HepG2 (cell line): ENCODE results near the gene HS3ST5. TPM values are rescaled to one million over a fixed set of nuclear protein-coding genes. Genes with fewer than 3 reads are reported as not detected.

Experiments
- ARID3A ChIP-seq: IDR thresholded peaks from 2 replicates; pipeline ENCODE4 v1.6.1; 2012; ENCODE audit warnings: low read depth, low read length, improper control_type of control experiment
- ASH2L ChIP-seq: fragments of 300-600, 200-600 bp; sonication (generic); IDR thresholded peaks from 2 replicates; pipeline ENCODE4 v1.7.0; 2017; ENCODE audit warnings: low read depth, mild to moderate bottlenecking, moderate library complexity, mixed read lengths, low read length; ENCODE audit not compliant: insufficient read length
- EP300 ChIP-seq, 3 experiments: sonication (generic) in 1 of 3; formaldehyde crosslinking in 1 of 3; IDR thresholded peaks; 2 replicates each; pipeline versions ENCODE4 v1.5.1 to v1.6.1; 2011 to 2020; ENCODE audit warnings: low read depth in 2 of 3, low read length in 2 of 3, borderline replicate concordance in 1 of 3, improper control_type of control experiment in 1 of 3, mild to moderate bottlenecking in 1 of 3, missing genetic modification reagents in 1 of 3, moderate library complexity in 1 of 3
- GATAD2A ChIP-seq: IDR thresholded peaks from 2 replicates; pipeline ENCODE4 v1.6.1; 2016
- GPN1 ChIP-seq: sonication (generic); formaldehyde crosslinking; IDR thresholded peaks from 2 replicates; pipeline ENCODE4 v1.5.1; 2020; ENCODE audit warnings: missing genetic modification reagents, borderline replicate concordance
- HNF1A ChIP-seq, 2 experiments: sonication (generic) in 1 of 2; formaldehyde crosslinking in 1 of 2; IDR thresholded peaks; 2 replicates each; pipeline versions ENCODE4 v1.4.0 to v1.6.1; 2016 to 2020; ENCODE audit warnings: borderline replicate concordance in 1 of 2, low read depth in 1 of 2, mild to moderate bottlenecking in 1 of 2, missing genetic modification reagents in 1 of 2
- ISL2 ChIP-seq: sonication (generic); formaldehyde crosslinking; IDR thresholded peaks from 2 replicates; pipeline ENCODE4 v1.5.0; 2020; ENCODE audit warnings: missing genetic modification reagents
- MED1 ChIP-seq: sonication (generic); formaldehyde crosslinking; IDR thresholded peaks from 2 replicates; pipeline ENCODE4 v1.4.0; 2020; ENCODE audit warnings: missing genetic modification reagents
- MIXL1 ChIP-seq: IDR thresholded peaks from 2 replicates; pipeline ENCODE4 v1.6.1; 2016
- PAXIP1 ChIP-seq: sonication (generic); formaldehyde crosslinking; conservative IDR thresholded peaks from 2 replicates; pipeline ENCODE4 v1.4.0; 2020; ENCODE audit warnings: mild to moderate bottlenecking, missing genetic modification reagents, moderate library complexity
- SMAD9 ChIP-seq: sonication (generic); formaldehyde crosslinking; IDR thresholded peaks from 2 replicates; pipeline ENCODE4 v1.5.1; 2020; ENCODE audit warnings: mild to moderate bottlenecking, missing genetic modification reagents
- ZBTB26 ChIP-seq: IDR thresholded peaks from 2 replicates; pipeline ENCODE4 v1.6.1; 2016; ENCODE audit warnings: missing compliant biosample characterization, missing genetic modification reagents, borderline replicate concordance
- ZNF251 ChIP-seq: sonication (generic); formaldehyde crosslinking; IDR thresholded peaks from 2 replicates; pipeline ENCODE4 v1.9.0; 2021; ENCODE audit warnings: mild to moderate bottlenecking, missing genetic modification reagents
- ZNF766 ChIP-seq: sonication (generic); formaldehyde crosslinking; IDR thresholded peaks from 2 replicates; pipeline ENCODE4 v1.5.0; 2020; ENCODE audit warnings: missing genetic modification reagents, borderline replicate concordance
- polyA plus RNA-seq, 8 experiments: library from polyadenylated mRNA; depleted of rRNA in 3 of 8; stranded (reverse) in 7 of 8; unstranded in 1 of 8; fragments of >200 nt; fragmentation: Illumina TruSeq in 4 of 8; extraction: Trizol in 4 of 8; gene quantifications; 2 replicates each; pipeline versions ENCODE4 v1.2.1 to v1.2.3, GENCODE V29; 2011 to 2016; ENCODE audit warnings: low read depth in 4 of 8, missing spikeins in 1 of 8, mixed read lengths in 1 of 8; ENCODE audit not compliant: insufficient read depth in 1 of 8
- total RNA-seq, 5 experiments: library from RNA; depleted of rRNA; stranded (reverse); fragments of >200 nt; fragmentation: Illumina TruSeq; extraction: Trizol; gene quantifications; 2 replicates each; pipeline ENCODE4 v1.2.3, GENCODE V29; 2016; ENCODE audit warnings: low read depth in 1 of 5

The HS3ST5 gene
- total and polyA plus RNA-seq, 2 of the 13 experiments (the other 11 are each of a cell fraction or from before 2014, with no cell fraction given): 1.1 to 1.6 TPM

- TF ChIP-seq ARID3A (0 out of 2 replicates have a peak, but pooled peaks have one; percentile 61), ZNF251 (no peak), PAXIP1 (CRISPR knock-in tag) (peak; percentile 51), ASH2L (peak; percentile 38), GATAD2A (CRISPR knock-in tag) (0 out of 2 replicates have a peak, but pooled peaks have one; percentile 32), GPN1 (CRISPR knock-in tag) (no peak), ISL2 (CRISPR knock-in tag) (0 out of 2 replicates have a peak, but pooled peaks have one; percentile 22), ZNF766 (CRISPR knock-in tag) (no peak), ZBTB26 (CRISPR knock-in tag) (no peak), MED1 (CRISPR knock-in tag) (0 out of 2 replicates have a peak, but pooled peaks have one; percentile 16), MIXL1 (0 out of 2 replicates have a peak, but pooled peaks have one; percentile 42), HNF1A (IDR thresholded peaks at IDR 0.05; ENCODE audit: low read depth) (peak; percentile 46; the same call in 1 of the 2 replicates), HNF1A (CRISPR knock-in tag; IDR thresholded peaks at IDR 0.05; ENCODE audit: borderline replicate concordance) (no peak), EP300 (IDR thresholded peaks at IDR 0.05; ENCODE audit: low read depth in 2 of 2, low read length in 2 of 2) (peak in 1 of 2 experiments; percentile 45; a peak in 1 of 4 replicates), EP300 (CRISPR knock-in tag; IDR thresholded peaks at IDR 0.05; ENCODE audit: borderline replicate concordance) (no peak), SMAD9 (CRISPR knock-in tag) (no peak)
Measured at GRCh38 chr6:114164207-114164606, 178.6 kb downstream of the HS3ST5 start (continued).
